Spleen (tissue), 7 donors: Measurements from ENCODE around the gene ZNF207.

Source experiments
- CTCF ChIP-seq, 11 experiments: fragments of 200-600 bp in 7 of 11; fragments of 450-650 bp in 4 of 11; sonication (generic) in 4 of 11; IDR thresholded peaks in 8 of 11; conservative IDR thresholded peaks in 3 of 11; 1 replicate in 7 of 11; 2 replicates in 4 of 11; pipeline versions ENCODE4 v1.4.0 to v1.8.0; 2016 to 2021; ENCODE audit warnings: antibody characterized with exemption in 11 of 11, inconsistent platforms in 4 of 11, mild to moderate bottlenecking in 1 of 11
- POLR2AphosphoS5 ChIP-seq, 3 donors: sonication (generic); formaldehyde crosslinking; IDR thresholded peaks; one replicate each; pipeline ENCODE4 v1.5.1; 2017; ENCODE audit warnings: antibody characterized with exemption in 3 of 3
- donor health status: DM: no; HTN: no; CAD: no; lungs with moderate emphysema.
- donor health status: DM: no; HTN: no; CAD: no.
- donor health status: DM: no; HTN: no; CAD: no.

GRCh38 chr17:32349854-32350665 is at the start of gene ZNF207:
- peak in 3 of 11 experiments; percentile 4 to 28 (median 17) for TF ChIP-seq CTCF (IDR thresholded peaks at IDR 0.05 in 8 of 11, conservative IDR thresholded peaks at IDR 0.05 in 3 of 11)
- TF ChIP-seq POLR2AphosphoS5 (IDR thresholded peaks at IDR 0.05), result peak; percentile 95 to 97 (median 96)
